Adrenal gland (tissue), 5 donors: ENCODE data around the gene ALDH1A3.

Source experiments
- POLR2A ChIP-seq, 2 donors: fragments of 450-650 bp; IDR thresholded peaks; one replicate each; pipeline ENCODE4 v1.6.1; 2017; ENCODE audit warnings: antibody characterized with exemption in 2 of 2, mild to moderate bottlenecking in 2 of 2, moderate library complexity in 1 of 2
- TF ChIP-seq, protein P1 (sequence below), 6 experiments: fragments of 450-650 bp in 4 of 6; fragments of 200-600 bp in 2 of 6; sonication (generic) in 1 of 6; IDR thresholded peaks; 1 replicate in 5 of 6; 2 replicates in 1 of 6; pipeline versions ENCODE4 v1.5.1 to v1.8.0; 2016 to 2021; ENCODE audit warnings: antibody characterized with exemption in 6 of 6, mild to moderate bottlenecking in 2 of 6, moderate library complexity in 1 of 6
- donor health status: DM: no; HTN: no; CAD: no.

DNA sequence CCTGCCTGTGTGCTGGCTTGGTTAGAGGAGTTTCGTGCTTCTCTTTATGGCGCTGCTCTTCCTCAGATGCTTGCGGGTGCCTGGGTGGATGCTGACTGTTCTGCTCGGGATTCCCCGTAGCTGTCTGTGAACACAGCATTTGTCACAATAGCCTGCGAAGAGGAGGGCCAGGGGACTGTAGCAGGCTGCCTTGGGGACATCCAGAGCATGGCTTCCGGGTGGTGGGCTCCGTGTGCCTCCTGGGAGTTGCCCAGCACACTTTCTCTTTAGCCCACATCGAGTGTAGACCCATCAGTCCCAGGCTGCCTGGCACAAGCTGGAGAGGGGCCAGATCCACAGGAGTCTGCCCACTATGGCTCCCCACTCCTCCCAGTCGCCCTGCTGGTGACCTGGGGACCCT lies 61.9 kb downstream of the ALDH1A3 start:
- TF ChIP-seq, protein P1, sequence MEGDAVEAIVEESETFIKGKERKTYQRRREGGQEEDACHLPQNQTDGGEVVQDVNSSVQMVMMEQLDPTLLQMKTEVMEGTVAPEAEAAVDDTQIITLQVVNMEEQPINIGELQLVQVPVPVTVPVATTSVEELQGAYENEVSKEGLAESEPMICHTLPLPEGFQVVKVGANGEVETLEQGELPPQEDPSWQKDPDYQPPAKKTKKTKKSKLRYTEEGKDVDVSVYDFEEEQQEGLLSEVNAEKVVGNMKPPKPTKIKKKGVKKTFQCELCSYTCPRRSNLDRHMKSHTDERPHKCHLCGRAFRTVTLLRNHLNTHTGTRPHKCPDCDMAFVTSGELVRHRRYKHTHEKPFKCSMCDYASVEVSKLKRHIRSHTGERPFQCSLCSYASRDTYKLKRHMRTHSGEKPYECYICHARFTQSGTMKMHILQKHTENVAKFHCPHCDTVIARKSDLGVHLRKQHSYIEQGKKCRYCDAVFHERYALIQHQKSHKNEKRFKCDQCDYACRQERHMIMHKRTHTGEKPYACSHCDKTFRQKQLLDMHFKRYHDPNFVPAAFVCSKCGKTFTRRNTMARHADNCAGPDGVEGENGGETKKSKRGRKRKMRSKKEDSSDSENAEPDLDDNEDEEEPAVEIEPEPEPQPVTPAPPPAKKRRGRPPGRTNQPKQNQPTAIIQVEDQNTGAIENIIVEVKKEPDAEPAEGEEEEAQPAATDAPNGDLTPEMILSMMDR (IDR thresholded peaks at IDR 0.05), result no peak
- TF ChIP-seq POLR2A (IDR thresholded peaks at IDR 0.05), result no peak
